Left cardiac atrium (tissue), 4 donors: ENCODE results near the gene RPL36A. TPM values are rescaled to one million over a fixed set of nuclear protein-coding genes. Genes with fewer than 3 reads are reported as not detected.

Experiments used
- ATAC-seq, 2 donors: fragments of 200-7000 bp; cut with Tn5 transposase; one replicate each; pipeline ENCODE4 v1.9.1; 2020; ENCODE audit warnings: mild to moderate bottlenecking in 2 of 2, moderate library complexity in 2 of 2
- DNase-seq: peaks from one replicate; pipeline ENCODE4 v3.0.0-alpha.2; 2020
- intact Hi-C, 2 donors: fragments of 100-400 bp; cut with DNase I; formaldehyde crosslinking; loops; one replicate each; pipeline versions ENCODE4 v1.14.1 to v1.15.1; 2022 to 2023
- total RNA-seq, 2 donors: library from RNA; stranded (reverse); fragmentation: NEBNext Ultra II Directional; extraction: Animal tissue kit (Norgen Biotek cat#: 25700); gene quantifications; one replicate each; pipeline ENCODE4 v1.2.1, GENCODE V29; 2021
- donor health status: DM: no; HTN: yes; CAD: no.
- donor health status: DM: no; HTN: yes; CAD: no; lungs with severe emphysema.
- donor health status: DM: yes; HTN: yes; CAD: no.
- donor health status: Dilated cardiomyopathy.

The RPL36A gene
- total RNA-seq, 2 donors from 2014 or later: 98.2 to 109 TPM

GRCh38 chrX:101417981-101418841 lies 27.4 kb downstream of the RPL36A start:
- DNase-seq: peak; percentile 80
- peak; percentile 85 to 88 for ATAC-seq
- intact Hi-C loops: loop anchor here in 1 of 2 donors (5.0 kb wide), 1 partner anchor 379 kb away; no protein-coding TSS in a partner anchor

GRCh38 chrX:101419489-101419888 lies 28.7 kb downstream of the RPL36A start:
- ATAC-seq (no peak), DNase-seq (no peak)
- intact Hi-C loops: loop anchor here in 1 of 2 donors (5.0 kb wide), 1 partner anchor 378 kb away; no protein-coding TSS in a partner anchor

DNA sequence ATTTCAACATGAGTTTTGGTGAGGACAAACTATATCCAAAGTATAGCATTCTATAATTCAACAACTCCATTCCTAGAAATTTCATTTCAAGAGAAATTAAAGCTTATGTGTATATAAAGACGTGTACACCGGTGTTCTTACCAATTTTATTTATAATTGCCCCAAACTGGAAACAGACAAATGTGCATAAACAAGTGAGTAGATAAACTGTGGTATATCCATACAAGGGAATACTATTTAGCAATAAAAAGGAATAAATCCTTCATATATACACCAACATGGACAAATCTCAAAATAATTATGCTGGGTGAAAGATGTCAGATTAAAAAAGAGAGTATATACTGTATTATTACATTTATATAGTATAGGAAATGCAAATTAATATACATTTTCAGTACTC lies 37.1 kb downstream of the RPL36A start:
- DNase-seq (no peak), ATAC-seq (no peak)
- intact Hi-C loops: loop anchor here in 1 of 2 donors (10.0 kb wide), 1 partner anchor 167 kb away; no protein-coding TSS in a partner anchor

GRCh38 chrX:101429934-101430333 lies 39.1 kb downstream of the RPL36A start:
- intact Hi-C loops: loop anchor here in 1 of 2 donors (10.0 kb wide), 1 partner anchor 165 kb away; no protein-coding TSS in a partner anchor

GRCh38 chrX:101430457-101431078 lies 39.8 kb downstream of the RPL36A start:
- DNase-seq (no peak), ATAC-seq (no peak)
- intact Hi-C loops: no loop called here

More at GRCh38 chrX:101429934-101430333, 39.1 kb downstream of the RPL36A start:
- no peak for DNase-seq
- ATAC-seq: no peak

- ATAC-seq (peak in 1 of 2 donors; percentile 80), DNase-seq (no peak)
- intact Hi-C loops: no loop called here
These were observed 51.3 kb downstream of the RPL36A start for GRCh38 chrX:101442085-101442484.

Other genes starting within 250 kb of the RPL36A start
- gene DRP2, start 171.2 kb upstream of the RPL36A start, total RNA-seq: under 1 TPM; 0.05 to 0.12 TPM
- under 1 TPM in 1 of 2 donors, not detected in 1; 0.15 TPM for gene TAF7L, start 99.7 kb upstream of the RPL36A start, total RNA-seq
- gene TIMM8A, start 42.3 kb upstream of the RPL36A start, total RNA-seq: 10 to 100 TPM; 18.1 to 21.3 TPM
- gene BTK, start 4.8 kb upstream of the RPL36A start, total RNA-seq: 1 to 10 TPM; 3.5 to 5.9 TPM
- gene GLA, start 16.9 kb downstream of the RPL36A start, total RNA-seq: 10 to 100 TPM; 17.8 to 23.8 TPM
- 10 to 100 TPM; 52.7 to 70.6 TPM for gene HNRNPH2, start 17.2 kb downstream of the RPL36A start, total RNA-seq
- 10 to 100 TPM in 1 of 2 donors, 1 to 10 TPM in 1; 7.6 to 10.4 TPM for gene ARMCX4, start 94.4 kb downstream of the RPL36A start, total RNA-seq
- 10 to 100 TPM; 29.3 to 31.8 TPM for gene ARMCX1, start 159.5 kb downstream of the RPL36A start, total RNA-seq
- gene ARMCX6, start 227.0 kb downstream of the RPL36A start, total RNA-seq: 10 to 100 TPM; 30.3 to 30.4 TPM
- 10 to 100 TPM; 58.8 to 76.1 TPM for gene ARMCX3, start 232.1 kb downstream of the RPL36A start, total RNA-seq